A549 (cell line): ENCODE data around the gene LMTK2. TPM values are rescaled to one million over a fixed set of nuclear protein-coding genes. Genes with fewer than 3 reads are reported as not detected.

Experiments used
- ATAC-seq, 2 experiments: fragments of 200-7000 bp in 1 of 2; fragments of >200 bp in 1 of 2; cut with Nextera tagmentation in 1 of 2; cut with Tn5 transposase in 1 of 2; 3 replicates each; pipeline versions ENCODE4 v1.8.0 to v1.9.1; 2018 to 2020; ENCODE audit warnings: mild to moderate bottlenecking in 1 of 2, moderate library complexity in 1 of 2
- CTCF ChIA-PET: fragments of 300-600 bp; sonication (Branson Sonifier 250); formaldehyde crosslinking; extraction: SDS; loops from one replicate; lab custom pipeline; 2021; ENCODE audit warnings: antibody characterized with exemption, inconsistent platforms; lab: Yijun Ruan, JAX
- POLR2A ChIA-PET: fragments of 350-600 bp; formaldehyde crosslinking; extraction: SDS; loops from one replicate; lab custom pipeline; 2021; ENCODE audit warnings: antibody characterized with exemption, inconsistent platforms; lab: Yijun Ruan, JAX
- DNase-seq, 2 experiments: peaks; one replicate each; pipeline versions ENCODE4 v3.0.0 to v3.0.0-alpha.2; 2011 to 2016; ENCODE audit warnings: low read depth in 1 of 2, low spot score in 1 of 2
- FAIRE-seq: peaks from 2 replicates; lab custom pipeline; 2011; peaks lifted over from hg19 to GRCh38; lab: Jason Lieb, UNC
- H3K27ac ChIP-seq, 2 experiments: fragments of >200 bp; sonication (Bioruptor Twin); formaldehyde crosslinking; 3 replicates each; pipeline ENCODE4 v1.5.1; 2016 to 2017
- H3K4me1 ChIP-seq: fragments of >200 bp; sonication (Bioruptor Twin); formaldehyde crosslinking; 3 replicates; pipeline ENCODE4 v1.6.1; 2016
- H3K4me2 ChIP-seq: fragments of >200 bp; sonication (Bioruptor Twin); formaldehyde crosslinking; 3 replicates; pipeline ENCODE4 v1.6.1; 2016
- H3K4me3 ChIP-seq: fragments of >200 bp; sonication (Bioruptor Twin); formaldehyde crosslinking; 3 replicates; pipeline ENCODE4 v1.5.1; 2016
- H3K9me3 ChIP-seq: fragments of >200 bp; sonication (Bioruptor Twin); formaldehyde crosslinking; 3 replicates; pipeline ENCODE4 v1.6.1; 2016
- CEBPB ChIP-seq, 2 experiments: fragments of >200 bp in 1 of 2; sonication (Bioruptor Twin) in 1 of 2; formaldehyde crosslinking in 1 of 2; IDR thresholded peaks; 2 replicates each; pipeline ENCODE4 v1.6.1; 2012 to 2016
- CHD2 ChIP-seq: fragments of 150-350 bp; IDR thresholded peaks from 2 replicates; pipeline ENCODE4 v1.6.1; 2014; ENCODE audit warnings: low read length; ENCODE audit not compliant: partially characterized antibody
- EHMT2 ChIP-seq: fragments of 200-600 bp; sonication (generic); IDR thresholded peaks from 2 replicates; pipeline ENCODE4 v1.6.1; 2016; ENCODE audit warnings: antibody characterized with exemption, low read depth, mild to moderate bottlenecking, moderate library complexity
- EP300 ChIP-seq, 2 experiments: fragments of >200 bp; sonication (Bioruptor Twin); formaldehyde crosslinking; IDR thresholded peaks; 2 replicates in 1 of 2; 3 replicates in 1 of 2; pipeline ENCODE4 v1.6.1; 2016 to 2017
- FOSB ChIP-seq: fragments of 250-450 bp; sonication (Bioruptor Pico); IDR thresholded peaks from 2 replicates; pipeline ENCODE4 v1.5.0; 2020; ENCODE audit warnings: mild to moderate bottlenecking, moderate library complexity
- FOXS1 ChIP-seq: fragments of 250-450 bp; sonication (Bioruptor Pico); IDR thresholded peaks from 2 replicates; pipeline ENCODE4 v1.5.0; 2020; ENCODE audit warnings: mild to moderate bottlenecking, moderate library complexity
- HEYL ChIP-seq: fragments of 250-450 bp; sonication (Bioruptor Pico); IDR thresholded peaks from 2 replicates; pipeline ENCODE4 v1.8.0; 2021; ENCODE audit warnings: mild to moderate bottlenecking, moderate library complexity
- HOXA7 ChIP-seq: fragments of 250-450 bp; sonication (Bioruptor Pico); IDR thresholded peaks from 2 replicates; pipeline ENCODE4 v1.5.0; 2020; ENCODE audit warnings: mild to moderate bottlenecking, moderate library complexity
- KDM1A ChIP-seq: fragments of 200-600 bp; sonication (generic); IDR thresholded peaks from 2 replicates; pipeline ENCODE4 v1.6.1; 2016; ENCODE audit warnings: low read depth, mild to moderate bottlenecking
- MAZ ChIP-seq: fragments of 150-350 bp; IDR thresholded peaks from 2 replicates; pipeline ENCODE4 v1.6.1; 2014; ENCODE audit warnings: antibody characterized with exemption, low read depth, low read length, borderline replicate concordance
- MYC ChIP-seq: IDR thresholded peaks from 2 replicates; pipeline ENCODE4 v1.6.1; 2012; ENCODE audit warnings: mild to moderate bottlenecking, inconsistent platforms, low read length, improper control_type of control experiment, borderline replicate concordance
- NPAS2 ChIP-seq: fragments of 250-450 bp; sonication (Bioruptor Pico); IDR thresholded peaks from 2 replicates; pipeline ENCODE4 v1.8.0; 2022; ENCODE audit warnings: mild to moderate bottlenecking, moderate library complexity, borderline replicate concordance
- NR3C1 ChIP-seq: fragments of >200 bp; sonication (Bioruptor Twin); formaldehyde crosslinking; IDR thresholded peaks from 3 replicates; pipeline ENCODE4 v1.6.1; 2017
- PHF8 ChIP-seq: fragments of 200-600 bp; sonication (generic); IDR thresholded peaks from 2 replicates; pipeline ENCODE4 v1.6.1; 2016; ENCODE audit warnings: low read depth, mild to moderate bottlenecking, antibody characterized with exemption, moderate library complexity, borderline replicate concordance
- RFX5 ChIP-seq: fragments of 450-650 bp; IDR thresholded peaks from 2 replicates; pipeline ENCODE4 v1.7.1; 2014; ENCODE audit warnings: antibody characterized with exemption, mild to moderate bottlenecking, moderate library complexity
- SREBF2 ChIP-seq: fragments of 450-650 bp; IDR thresholded peaks from 2 replicates; pipeline ENCODE4 v1.6.1; 2014; ENCODE audit warnings: mild to moderate bottlenecking, moderate library complexity
- ZNF302 ChIP-seq: fragments of 250-450 bp; sonication (Bioruptor Pico); IDR thresholded peaks from 2 replicates; pipeline ENCODE4 v1.9.0; 2021; ENCODE audit warnings: inconsistent platforms, mild to moderate bottlenecking, moderate library complexity
- ZSCAN20 ChIP-seq: fragments of 250-450 bp; sonication (Bioruptor Pico); IDR thresholded peaks from 2 replicates; pipeline ENCODE4 v1.8.0; 2022; ENCODE audit warnings: mild to moderate bottlenecking, moderate library complexity
- whole genome bisulfite sequencing: methylation state at CpG from one replicate; pipeline ENCODE4 v1.1.6; 2017; ENCODE audit errors: missing lambda C conversion rate; 5-methylcytosine and 5-hydroxymethylcytosine counted together
- polyA plus RNA-seq, 4 experiments: library from polyadenylated mRNA; depleted of rRNA in 3 of 4; stranded (reverse); fragments of >200 nt; fragmentation: RNase III in 1 of 4; extraction: RNeasy Plus Mini Kit Qiagen cat#74134 plus additional on column Dnase treatment in 1 of 4; gene quantifications; 2 replicates in 3 of 4; 3 replicates in 1 of 4; pipeline ENCODE4 v1.2.3, GENCODE V29; 2011 to 2017
- TF ChIP-seq, protein P1 (sequence below): fragments of >200 bp; sonication (Bioruptor Twin); formaldehyde crosslinking; IDR thresholded peaks from 2 replicates; pipeline ENCODE4 v1.6.1; 2016
- TF ChIP-seq, protein P2 (sequence below): fragments of 250-450 bp; sonication (Bioruptor Pico); IDR thresholded peaks from 2 replicates; pipeline ENCODE4 v1.5.0; 2021; ENCODE audit warnings: mild to moderate bottlenecking, moderate library complexity, borderline replicate concordance
- TF ChIP-seq, protein P3 (sequence below): fragments of >200 bp; sonication (Bioruptor Twin); formaldehyde crosslinking; IDR thresholded peaks from 3 replicates; pipeline ENCODE4 v1.5.1; 2016
- TF ChIP-seq, protein P4 (sequence below): fragments of 450-650 bp; IDR thresholded peaks from 2 replicates; pipeline ENCODE4 v1.6.1; 2014; ENCODE audit warnings: antibody characterized with exemption
- TF ChIP-seq, protein P5 (sequence below): IDR thresholded peaks from 2 replicates; pipeline ENCODE4 v1.6.1; 2012
- TF ChIP-seq, protein P6 (sequence below): IDR thresholded peaks from 2 replicates; pipeline ENCODE4 v1.6.1; 2012; ENCODE audit warnings: low read depth, borderline replicate concordance
- TF ChIP-seq, protein P7 (sequence below): fragments of 150-350 bp; IDR thresholded peaks from 2 replicates; pipeline ENCODE4 v1.6.1; 2014; ENCODE audit warnings: low read depth, mild to moderate bottlenecking, low read length
- TF ChIP-seq, protein P8 (sequence below): fragments of >200 bp; sonication (Bioruptor Twin); formaldehyde crosslinking; IDR thresholded peaks from 3 replicates; pipeline ENCODE4 v1.6.1; 2016

Gene LMTK2
- polyA plus RNA-seq, 2 of the 4 experiments (the other 2 are of a cell fraction), result 7.9 to 13.0 TPM

DNA sequence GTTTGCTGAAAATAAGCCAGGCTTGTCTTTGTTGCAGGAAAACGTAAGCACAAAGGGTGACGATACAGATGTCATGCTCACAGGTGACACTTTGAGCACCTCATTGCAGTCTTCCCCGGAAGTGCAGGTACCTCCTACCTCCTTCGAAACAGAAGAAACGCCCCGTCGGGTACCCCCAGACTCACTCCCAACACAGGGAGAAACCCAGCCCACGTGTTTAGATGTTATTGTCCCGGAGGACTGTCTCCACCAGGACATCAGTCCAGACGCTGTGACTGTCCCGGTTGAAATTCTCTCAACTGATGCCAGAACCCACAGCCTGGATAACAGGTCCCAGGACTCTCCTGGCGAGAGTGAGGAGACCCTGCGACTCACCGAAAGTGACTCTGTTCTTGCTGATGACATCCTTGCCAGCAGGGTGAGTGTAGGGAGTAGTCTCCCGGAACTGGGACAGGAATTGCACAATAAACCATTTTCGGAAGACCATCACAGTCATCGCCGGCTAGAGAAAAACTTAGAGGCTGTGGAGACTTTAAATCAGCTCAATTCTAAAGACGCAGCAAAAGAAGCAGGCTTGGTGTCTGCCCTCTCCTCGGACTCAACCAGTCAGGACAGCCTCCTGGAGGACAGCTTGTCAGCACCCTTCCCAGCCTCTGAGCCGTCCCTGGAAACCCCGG is 86.3 kb downstream of the LMTK2 start:
- Histone ChIP-seq H3K4me1 (no peaks in the 10 kb centered on the region), H3K27ac (no peak overlapping the region), H3K4me3 (no peak overlapping the region), H3K4me2 (no peak overlapping the region), H3K9me3 (no peaks in the 10 kb centered on the region)
- DNase-seq, result no peak
- ATAC-seq, result no peak
- ChIA-PET CTCF (interaction anchor here (1.3 kb wide), 1 partner anchor 24 kb away, joined by 7 read pairs; no protein-coding TSS in a partner anchor), POLR2A (no interaction called here)
- TF ChIP-seq, protein P1, sequence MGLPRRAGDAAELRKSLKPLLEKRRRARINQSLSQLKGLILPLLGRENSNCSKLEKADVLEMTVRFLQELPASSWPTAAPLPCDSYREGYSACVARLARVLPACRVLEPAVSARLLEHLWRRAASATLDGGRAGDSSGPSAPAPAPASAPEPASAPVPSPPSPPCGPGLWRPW, result no peak
- TF ChIP-seq PHF8, result no peak
- TF ChIP-seq ZNF302 (CRISPR knock-in tag), result no peak
- no peak for TF ChIP-seq HOXA7 (CRISPR knock-in tag)
- TF ChIP-seq ZSCAN20 (CRISPR knock-in tag), result no peak
- no peak for TF ChIP-seq SREBF2
- no peak for TF ChIP-seq EP300 (IDR thresholded peaks at IDR 0.05)
- no peak for TF ChIP-seq CEBPB (IDR thresholded peaks at IDR 0.05)
- TF ChIP-seq RFX5, result no peak
- no peak for FAIRE-seq
- 88% methylated on average over 22 of the region's 22 CpGs for WGBS

DNA sequence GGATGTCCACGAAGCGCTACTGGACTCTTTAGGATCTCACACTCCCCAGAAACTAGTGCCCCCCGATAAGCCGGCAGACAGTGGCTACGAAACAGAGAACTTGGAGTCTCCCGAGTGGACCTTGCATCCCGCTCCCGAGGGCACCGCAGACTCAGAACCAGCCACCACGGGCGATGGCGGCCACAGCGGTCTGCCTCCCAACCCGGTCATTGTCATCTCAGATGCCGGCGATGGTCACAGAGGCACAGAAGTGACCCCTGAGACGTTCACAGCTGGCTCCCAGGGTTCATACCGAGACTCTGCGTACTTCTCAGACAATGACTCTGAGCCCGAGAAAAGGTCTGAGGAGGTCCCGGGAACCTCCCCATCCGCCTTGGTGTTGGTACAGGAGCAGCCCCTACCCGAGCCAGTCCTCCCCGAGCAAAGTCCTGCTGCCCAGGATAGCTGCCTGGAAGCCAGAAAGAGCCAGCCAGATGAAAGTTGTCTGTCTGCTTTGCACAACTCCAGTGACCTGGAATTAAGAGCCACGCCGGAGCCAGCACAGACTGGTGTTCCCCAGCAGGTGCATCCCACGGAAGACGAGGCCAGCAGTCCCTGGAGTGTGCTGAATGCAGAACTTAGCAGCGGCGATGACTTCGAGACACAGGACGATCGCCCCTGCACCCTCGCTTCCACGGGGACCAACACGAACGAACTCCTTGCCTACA is 87.0 kb downstream of the LMTK2 start:
- Histone ChIP-seq H3K27ac (no peak overlapping the region), H3K4me3 (no peak overlapping the region), H3K9me3 (peaks cover 3% of the 10 kb centered on the region; the same call in 1 of the 3 replicates)
- ATAC-seq, result no peak
- no peak for DNase-seq
- CTCF ChIA-PET, result no interaction called here
- 96% methylated on average over 34 of the region's 37 CpGs for WGBS
- POLR2A ChIA-PET, result no interaction called here
- TF ChIP-seq FOXS1 (no peak), MAZ (no peak), NPAS2 (CRISPR knock-in tag) (no peak), CHD2 (no peak), EHMT2 (no peak), HEYL (CRISPR knock-in tag) (no peak), FOSB (CRISPR knock-in tag) (no peak), SREBF2 (no peak), MYC (no peak), RFX5 (no peak), EP300 (IDR thresholded peaks at IDR 0.05) (no peak), NR3C1 (no peak), KDM1A (no peak)
- TF ChIP-seq, protein P2, sequence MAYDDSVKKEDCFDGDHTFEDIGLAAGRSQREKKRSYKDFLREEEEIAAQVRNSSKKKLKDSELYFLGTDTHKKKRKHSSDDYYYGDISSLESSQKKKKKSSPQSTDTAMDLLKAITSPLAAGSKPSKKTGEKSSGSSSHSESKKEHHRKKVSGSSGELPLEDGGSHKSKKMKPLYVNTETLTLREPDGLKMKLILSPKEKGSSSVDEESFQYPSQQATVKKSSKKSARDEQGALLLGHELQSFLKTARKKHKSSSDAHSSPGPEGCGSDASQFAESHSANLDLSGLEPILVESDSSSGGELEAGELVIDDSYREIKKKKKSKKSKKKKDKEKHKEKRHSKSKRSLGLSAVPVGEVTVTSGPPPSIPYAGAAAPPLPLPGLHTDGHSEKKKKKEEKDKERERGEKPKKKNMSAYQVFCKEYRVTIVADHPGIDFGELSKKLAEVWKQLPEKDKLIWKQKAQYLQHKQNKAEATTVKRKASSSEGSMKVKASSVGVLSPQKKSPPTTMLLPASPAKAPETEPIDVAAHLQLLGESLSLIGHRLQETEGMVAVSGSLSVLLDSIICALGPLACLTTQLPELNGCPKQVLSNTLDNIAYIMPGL (CRISPR knock-in tag), result no peak
- TF ChIP-seq, protein P3, sequence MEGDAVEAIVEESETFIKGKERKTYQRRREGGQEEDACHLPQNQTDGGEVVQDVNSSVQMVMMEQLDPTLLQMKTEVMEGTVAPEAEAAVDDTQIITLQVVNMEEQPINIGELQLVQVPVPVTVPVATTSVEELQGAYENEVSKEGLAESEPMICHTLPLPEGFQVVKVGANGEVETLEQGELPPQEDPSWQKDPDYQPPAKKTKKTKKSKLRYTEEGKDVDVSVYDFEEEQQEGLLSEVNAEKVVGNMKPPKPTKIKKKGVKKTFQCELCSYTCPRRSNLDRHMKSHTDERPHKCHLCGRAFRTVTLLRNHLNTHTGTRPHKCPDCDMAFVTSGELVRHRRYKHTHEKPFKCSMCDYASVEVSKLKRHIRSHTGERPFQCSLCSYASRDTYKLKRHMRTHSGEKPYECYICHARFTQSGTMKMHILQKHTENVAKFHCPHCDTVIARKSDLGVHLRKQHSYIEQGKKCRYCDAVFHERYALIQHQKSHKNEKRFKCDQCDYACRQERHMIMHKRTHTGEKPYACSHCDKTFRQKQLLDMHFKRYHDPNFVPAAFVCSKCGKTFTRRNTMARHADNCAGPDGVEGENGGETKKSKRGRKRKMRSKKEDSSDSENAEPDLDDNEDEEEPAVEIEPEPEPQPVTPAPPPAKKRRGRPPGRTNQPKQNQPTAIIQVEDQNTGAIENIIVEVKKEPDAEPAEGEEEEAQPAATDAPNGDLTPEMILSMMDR, result no peak
- TF ChIP-seq, protein P4, sequence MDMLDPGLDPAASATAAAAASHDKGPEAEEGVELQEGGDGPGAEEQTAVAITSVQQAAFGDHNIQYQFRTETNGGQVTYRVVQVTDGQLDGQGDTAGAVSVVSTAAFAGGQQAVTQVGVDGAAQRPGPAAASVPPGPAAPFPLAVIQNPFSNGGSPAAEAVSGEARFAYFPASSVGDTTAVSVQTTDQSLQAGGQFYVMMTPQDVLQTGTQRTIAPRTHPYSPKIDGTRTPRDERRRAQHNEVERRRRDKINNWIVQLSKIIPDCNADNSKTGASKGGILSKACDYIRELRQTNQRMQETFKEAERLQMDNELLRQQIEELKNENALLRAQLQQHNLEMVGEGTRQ, result no peak
- TF ChIP-seq, protein P5, sequence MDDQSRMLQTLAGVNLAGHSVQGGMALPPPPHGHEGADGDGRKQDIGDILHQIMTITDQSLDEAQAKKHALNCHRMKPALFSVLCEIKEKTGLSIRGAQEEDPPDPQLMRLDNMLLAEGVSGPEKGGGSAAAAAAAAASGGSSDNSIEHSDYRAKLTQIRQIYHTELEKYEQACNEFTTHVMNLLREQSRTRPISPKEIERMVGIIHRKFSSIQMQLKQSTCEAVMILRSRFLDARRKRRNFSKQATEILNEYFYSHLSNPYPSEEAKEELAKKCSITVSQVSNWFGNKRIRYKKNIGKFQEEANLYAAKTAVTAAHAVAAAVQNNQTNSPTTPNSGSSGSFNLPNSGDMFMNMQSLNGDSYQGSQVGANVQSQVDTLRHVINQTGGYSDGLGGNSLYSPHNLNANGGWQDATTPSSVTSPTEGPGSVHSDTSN, result no peak
- TF ChIP-seq, protein P6, sequence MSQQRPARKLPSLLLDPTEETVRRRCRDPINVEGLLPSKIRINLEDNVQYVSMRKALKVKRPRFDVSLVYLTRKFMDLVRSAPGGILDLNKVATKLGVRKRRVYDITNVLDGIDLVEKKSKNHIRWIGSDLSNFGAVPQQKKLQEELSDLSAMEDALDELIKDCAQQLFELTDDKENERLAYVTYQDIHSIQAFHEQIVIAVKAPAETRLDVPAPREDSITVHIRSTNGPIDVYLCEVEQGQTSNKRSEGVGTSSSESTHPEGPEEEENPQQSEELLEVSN, result no peak
- TF ChIP-seq, protein P7, sequence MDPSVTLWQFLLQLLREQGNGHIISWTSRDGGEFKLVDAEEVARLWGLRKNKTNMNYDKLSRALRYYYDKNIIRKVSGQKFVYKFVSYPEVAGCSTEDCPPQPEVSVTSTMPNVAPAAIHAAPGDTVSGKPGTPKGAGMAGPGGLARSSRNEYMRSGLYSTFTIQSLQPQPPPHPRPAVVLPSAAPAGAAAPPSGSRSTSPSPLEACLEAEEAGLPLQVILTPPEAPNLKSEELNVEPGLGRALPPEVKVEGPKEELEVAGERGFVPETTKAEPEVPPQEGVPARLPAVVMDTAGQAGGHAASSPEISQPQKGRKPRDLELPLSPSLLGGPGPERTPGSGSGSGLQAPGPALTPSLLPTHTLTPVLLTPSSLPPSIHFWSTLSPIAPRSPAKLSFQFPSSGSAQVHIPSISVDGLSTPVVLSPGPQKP, result no peak
- TF ChIP-seq, protein P8, sequence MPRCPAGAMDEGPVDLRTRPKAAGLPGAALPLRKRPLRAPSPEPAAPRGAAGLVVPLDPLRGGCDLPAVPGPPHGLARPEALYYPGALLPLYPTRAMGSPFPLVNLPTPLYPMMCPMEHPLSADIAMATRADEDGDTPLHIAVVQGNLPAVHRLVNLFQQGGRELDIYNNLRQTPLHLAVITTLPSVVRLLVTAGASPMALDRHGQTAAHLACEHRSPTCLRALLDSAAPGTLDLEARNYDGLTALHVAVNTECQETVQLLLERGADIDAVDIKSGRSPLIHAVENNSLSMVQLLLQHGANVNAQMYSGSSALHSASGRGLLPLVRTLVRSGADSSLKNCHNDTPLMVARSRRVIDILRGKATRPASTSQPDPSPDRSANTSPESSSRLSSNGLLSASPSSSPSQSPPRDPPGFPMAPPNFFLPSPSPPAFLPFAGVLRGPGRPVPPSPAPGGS, result no peak
- TF ChIP-seq, all 56 proteins: peak for 0
- FAIRE-seq, result no peak
- Histone ChIP-seq H3K4me2 (no peak overlapping the region), H3K4me1 (no peaks in the 10 kb centered on the region)
